NCI-H82 (cell line): Measurements from ENCODE around the gene COX7B2.

ENCODE experiments used
- DNase-seq: peaks from one replicate; lab custom pipeline; 2025; lab: John Stamatoyannopoulos, UW

COX7B2 gene

GRCh38 chr4:46715468-46715867 is 193.6 kb downstream of the COX7B2 start:
- no peak for DNase-seq

- no peak for DNase-seq
Observed at GRCh38 chr4:46698891-46699290, 210.2 kb downstream of the COX7B2 start.
